T-cell (primary cell): ENCODE results near the gene GORAB. TPM values are rescaled to one million over a fixed set of nuclear protein-coding genes. Genes with fewer than 3 reads are reported as not detected.

Source experiments
- ATAC-seq, 4 experiments: fragments of 200-7000 bp in 3 of 4; fragments of 150-1000 bp in 1 of 4; cut with Tn5 transposase; replicated peaks in 1 of 4; 1 replicate in 3 of 4; 2 replicates in 1 of 4; pipeline ENCODE4 v1.10.0; 2021; ENCODE audit warnings: moderate library complexity in 3 of 4, mild to moderate bottlenecking in 2 of 4, moderate number of reproducible peaks in 1 of 4
- CTCF ChIA-PET, 2 donors: fragments of 300-600 bp; sonication (Branson Sonifier 250); formaldehyde crosslinking; loops; one replicate each; lab custom pipeline; 2022; ENCODE audit warnings: antibody characterized with exemption in 2 of 2; lab: Charles Lee
- POLR2A ChIA-PET, 2 donors: fragments of 300-600 bp; sonication (Branson Sonifier 250); formaldehyde crosslinking; loops; one replicate each; lab custom pipeline; 2022; ENCODE audit warnings: antibody characterized with exemption in 2 of 2; lab: Charles Lee
- DNase-seq, 35 experiments: peaks; one replicate each; pipeline versions ENCODE4 v3.0.0 to v3.0.0-alpha.2; 2013 to 2023
- H3K27ac ChIP-seq: one replicate; pipeline ENCODE4 v1.5.1; 2013; ENCODE audit warnings: low read length
- H3K27me3 ChIP-seq, 2 experiments: replicated peaks in 1 of 2; 1 replicate in 1 of 2; 2 replicates in 1 of 2; pipeline versions ENCODE4 v1.6.1 to v1.7.0; 2013; ENCODE audit warnings: low read length in 1 of 2, mixed read lengths in 1 of 2; ENCODE audit not compliant: control insufficient read depth in 2 of 2, insufficient read depth in 2 of 2; ENCODE audit errors: extremely low read depth in 1 of 2
- H3K36me3 ChIP-seq, 2 donors: 1 replicate in 1 of 2; 2 replicates in 1 of 2; pipeline versions ENCODE4 v1.6.1 to v1.7.0; 2013; ENCODE audit warnings: low read length in 1 of 2; ENCODE audit not compliant: control insufficient read depth in 2 of 2, insufficient read depth in 1 of 2; ENCODE audit errors: extremely low read depth in 1 of 2
- H3K4me1 ChIP-seq, 2 experiments: 1 replicate in 1 of 2; 2 replicates in 1 of 2; pipeline versions ENCODE4 v1.6.1 to v1.7.0; 2013; ENCODE audit warnings: low read length in 2 of 2, mixed read lengths in 1 of 2; ENCODE audit not compliant: insufficient read depth in 2 of 2, control insufficient read depth in 1 of 2; ENCODE audit errors: extremely low read depth in 1 of 2
- H3K4me3 ChIP-seq, 2 donors: 1 replicate in 1 of 2; 2 replicates in 1 of 2; pipeline versions ENCODE4 v1.5.1 to v1.7.0; 2013; ENCODE audit warnings: mild to moderate bottlenecking in 2 of 2, low read length in 1 of 2, moderate library complexity in 1 of 2; ENCODE audit not compliant: control insufficient read depth in 1 of 2; ENCODE audit errors: extremely low read depth in 1 of 2
- H3K9me3 ChIP-seq: 2 replicates; pipeline ENCODE4 v1.7.0; 2013
- H3K27ac Mint-ChIP-seq, 2 donors: one replicate each; pipeline ENCODE4 v1.8.0; 2020 to 2021; ENCODE audit warnings: mild to moderate bottlenecking in 2 of 2, mixed read lengths in 2 of 2
- H3K27me3 Mint-ChIP-seq, 2 donors: one replicate each; pipeline ENCODE4 v1.8.0; 2021 to 2022; ENCODE audit warnings: mixed read lengths in 2 of 2
- H3K36me3 Mint-ChIP-seq: one replicate; pipeline ENCODE4 v1.8.0; 2021; ENCODE audit warnings: mixed read lengths
- H3K4me1 Mint-ChIP-seq, 3 donors: one replicate each; pipeline ENCODE4 v1.8.0; 2020 to 2022; ENCODE audit warnings: mixed read lengths in 3 of 3, mild to moderate bottlenecking in 1 of 3
- H3K4me3 Mint-ChIP-seq, 3 donors: one replicate each; pipeline ENCODE4 v1.8.0; 2020 to 2022; ENCODE audit warnings: mild to moderate bottlenecking in 3 of 3, mixed read lengths in 3 of 3, moderate library complexity in 3 of 3
- H3K9me3 Mint-ChIP-seq, 3 donors: one replicate each; pipeline ENCODE4 v1.8.0; 2020 to 2022; ENCODE audit warnings: mixed read lengths in 3 of 3
- WGBS: methylation state at CpG from one replicate; pipeline ENCODE4 v1.1.5; 2013; ENCODE audit warnings: missing lambda C conversion rate; ENCODE audit not compliant: insufficient coverage; 5-methylcytosine and 5-hydroxymethylcytosine counted together
- total RNA-seq, 35 experiments: library from RNA in 6 of 35; stranded (reverse) in 6 of 35; fragments of 120-200 nt in 1 of 35; gene quantifications; one replicate each; pipeline versions ENCODE4 v1.2.1 to v1.2.4 and lab custom pipeline; 2013 to 2026

GORAB gene
- total RNA-seq, 5 donors from 2014 or later (not counting 1 experiment from before 2014, with no cell fraction given) = 14.9 to 21.8 (median 17.2) TPM

GRCh38 chr1:170518965-170519364, 13.0 kb upstream of the GORAB start:
- POLR2A ChIA-PET = no interaction called here
- Mint-ChIP-seq H3K4me1 (no peaks in the 10 kb centered on the region), H3K4me3 (no peak overlapping the region), H3K36me3 (no peaks in the 10 kb centered on the region), H3K9me3 (no peaks in the 10 kb centered on the region), H3K27ac (no peak overlapping the region), H3K27me3 (peaks cover 26 to 31% of the 10 kb centered on the region in 2 donors)
- ATAC-seq (no peak), DNase-seq (no peak)
- CTCF ChIA-PET = interaction anchor here in 1 of 2 donors (0.6 kb wide), 1 partner anchor 1994 kb away, joined by 3 read pairs; no protein-coding TSS in a partner anchor
- Histone ChIP-seq H3K4me1 (no peaks in the 10 kb centered on the region), H3K9me3 (no peaks in the 10 kb centered on the region), H3K27ac (no peak overlapping the region), H3K4me3 (no peak overlapping the region), H3K36me3 (no peaks in the 10 kb centered on the region), H3K27me3 (peaks cover 0 to 3% of the 10 kb centered on the region in 2 experiments)
- WGBS = no CpG with 5 or more reads among the region's 3 CpGs

- Histone ChIP-seq H3K9me3 (no peaks in the 10 kb centered on the region), H3K4me3 (no peak overlapping the region), H3K36me3 (no peaks in the 10 kb centered on the region), H3K27me3 (peaks cover 0 to 3% of the 10 kb centered on the region in 2 experiments), H3K4me1 (no peaks in the 10 kb centered on the region), H3K27ac (no peak overlapping the region)
- no peaks in the 10 kb centered on the region for H3K4me1 Mint-ChIP-seq
- ATAC-seq = no peak
- peaks cover 32 to 36% of the 10 kb centered on the region in 2 donors for H3K27me3 Mint-ChIP-seq
- H3K36me3 Mint-ChIP-seq = no peaks in the 10 kb centered on the region
- H3K9me3 Mint-ChIP-seq = no peaks in the 10 kb centered on the region
- H3K4me3 Mint-ChIP-seq = no peak overlapping the region
- H3K27ac Mint-ChIP-seq = no peak overlapping the region
- ChIA-PET POLR2A (no interaction called here), CTCF (no interaction called here)
- no peak for DNase-seq
These were observed 11.4 kb upstream of the GORAB start for GRCh38 chr1:170520601-170521000.

GRCh38 chr1:170521818-170522217, 10.1 kb upstream of the GORAB start:
- Histone ChIP-seq H3K36me3 (no peaks in the 10 kb centered on the region), H3K27ac (no peak overlapping the region), H3K4me3 (no peak overlapping the region), H3K4me1 (no peaks in the 10 kb centered on the region), H3K27me3 (peaks cover 0 to 3% of the 10 kb centered on the region in 2 experiments), H3K9me3 (no peaks in the 10 kb centered on the region)
- H3K9me3 Mint-ChIP-seq = no peaks in the 10 kb centered on the region
- H3K27ac Mint-ChIP-seq = no peak overlapping the region
- H3K36me3 Mint-ChIP-seq = no peaks in the 10 kb centered on the region
- H3K4me1 Mint-ChIP-seq = no peaks in the 10 kb centered on the region
- ChIA-PET POLR2A (interaction anchor here in 1 of 2 donors (0.6 kb wide), 1 partner anchor 164 kb away, joined by 6 read pairs; no protein-coding TSS in a partner anchor), CTCF (no interaction called here)
- H3K27me3 Mint-ChIP-seq = peaks cover 32 to 36% of the 10 kb centered on the region in 2 donors
- no peak overlapping the region for H3K4me3 Mint-ChIP-seq
- ATAC-seq = no peak
- no peak for DNase-seq

- DNase-seq (peak in 2 of 35 experiments; percentile 0 to 5), ATAC-seq (peak in 1 of 4 experiments; percentile 12)
- peak overlapping the region; percentile 83 for H3K27ac ChIP-seq
- peak overlapping the region; percentile 66 to 100 for H3K4me3 ChIP-seq
- peaks cover 0 to 2% of the 10 kb centered on the region in 2 experiments for H3K27me3 ChIP-seq
- H3K27me3 Mint-ChIP-seq = no peaks in the 10 kb centered on the region
- ChIA-PET CTCF (interaction anchor here in 1 of 2 donors (1.2 kb wide), 1 partner anchor 602 kb away, joined by 4 read pairs; no protein-coding TSS in a partner anchor), POLR2A (interaction anchor here in 1 of 2 donors (0.6 to 0.7 kb wide), 2 partner anchors 573 to 1430 kb away, joined by 5 to 14 read pairs; no protein-coding TSS in a partner anchor)
- H3K36me3 ChIP-seq = no peaks in the 10 kb centered on the region
- no peaks in the 10 kb centered on the region for H3K9me3 Mint-ChIP-seq
- H3K9me3 ChIP-seq = no peaks in the 10 kb centered on the region
- H3K27ac Mint-ChIP-seq = no peak overlapping the region
- 14% methylated on average over 14 of the region's 29 CpGs for WGBS
- H3K4me3 Mint-ChIP-seq = no peak overlapping the region
- peaks cover 15 to 17% (median 17%) of the 10 kb centered on the region in 3 donors for H3K4me1 Mint-ChIP-seq
- H3K4me1 ChIP-seq = peaks cover 7 to 12% of the 10 kb centered on the region in 2 experiments
- H3K36me3 Mint-ChIP-seq = peaks cover 6% of the 10 kb centered on the region
These were observed 801 bp upstream of the GORAB start for GRCh38 chr1:170530972-170531757.

GRCh38 chr1:170533298-170533697, 1.3 kb downstream of the GORAB start:
- H3K36me3 Mint-ChIP-seq = peaks cover 12% of the 10 kb centered on the region

GRCh38 chr1:170534626-170535147, 2.7 kb downstream of the GORAB start:
- Histone ChIP-seq H3K27ac (no peak overlapping the region), H3K27me3 (no peaks in the 10 kb centered on the region), H3K36me3 (peaks cover 0 to 7% of the 10 kb centered on the region in 2 donors), H3K4me3 (no peak overlapping the region), H3K4me1 (peaks cover 7 to 12% of the 10 kb centered on the region in 2 experiments), H3K9me3 (no peaks in the 10 kb centered on the region)
- ATAC-seq = no peak
- Mint-ChIP-seq H3K4me3 (no peak overlapping the region), H3K36me3 (peaks cover 25% of the 10 kb centered on the region), H3K9me3 (no peaks in the 10 kb centered on the region), H3K4me1 (peaks cover 28 to 33% (median 30%) of the 10 kb centered on the region in 3 donors), H3K27me3 (no peaks in the 10 kb centered on the region), H3K27ac (no peak overlapping the region)
- WGBS = no CpG with 5 or more reads among the region's 6 CpGs
- POLR2A ChIA-PET = no interaction called here
- no peak for DNase-seq
- CTCF ChIA-PET = no interaction called here

More at GRCh38 chr1:170533298-170533697, 1.3 kb downstream of the GORAB start:
- DNase-seq (no peak), ATAC-seq (no peak)
- no peak overlapping the region for H3K27ac Mint-ChIP-seq
- no peaks in the 10 kb centered on the region for H3K27me3 Mint-ChIP-seq
- Histone ChIP-seq H3K9me3 (no peaks in the 10 kb centered on the region), H3K27me3 (peaks cover 0 to 2% of the 10 kb centered on the region in 2 experiments), H3K27ac (no peak overlapping the region), H3K4me1 (peaks cover 7 to 12% of the 10 kb centered on the region in 2 experiments), H3K36me3 (no peaks in the 10 kb centered on the region), H3K4me3 (peak overlapping the region in 1 of 2 donors; percentile 66)
- peaks cover 28 to 32% (median 28%) of the 10 kb centered on the region in 3 donors for H3K4me1 Mint-ChIP-seq
- H3K4me3 Mint-ChIP-seq = no peak overlapping the region
- 80% methylated on average over 1 of the region's 3 CpGs for WGBS
- no peaks in the 10 kb centered on the region for H3K9me3 Mint-ChIP-seq
- POLR2A ChIA-PET = no interaction called here
- CTCF ChIA-PET = interaction anchor here in 1 of 2 donors (1.0 kb wide), 1 partner anchor 604 kb away, joined by 3 read pairs; no protein-coding TSS in a partner anchor
